ENCODE measurements around the gene CDC16.

- no peak for TF ChIP-seq POLR2A (IDR thresholded peaks at IDR 0.05)
- TF ChIP-seq, protein P1, sequence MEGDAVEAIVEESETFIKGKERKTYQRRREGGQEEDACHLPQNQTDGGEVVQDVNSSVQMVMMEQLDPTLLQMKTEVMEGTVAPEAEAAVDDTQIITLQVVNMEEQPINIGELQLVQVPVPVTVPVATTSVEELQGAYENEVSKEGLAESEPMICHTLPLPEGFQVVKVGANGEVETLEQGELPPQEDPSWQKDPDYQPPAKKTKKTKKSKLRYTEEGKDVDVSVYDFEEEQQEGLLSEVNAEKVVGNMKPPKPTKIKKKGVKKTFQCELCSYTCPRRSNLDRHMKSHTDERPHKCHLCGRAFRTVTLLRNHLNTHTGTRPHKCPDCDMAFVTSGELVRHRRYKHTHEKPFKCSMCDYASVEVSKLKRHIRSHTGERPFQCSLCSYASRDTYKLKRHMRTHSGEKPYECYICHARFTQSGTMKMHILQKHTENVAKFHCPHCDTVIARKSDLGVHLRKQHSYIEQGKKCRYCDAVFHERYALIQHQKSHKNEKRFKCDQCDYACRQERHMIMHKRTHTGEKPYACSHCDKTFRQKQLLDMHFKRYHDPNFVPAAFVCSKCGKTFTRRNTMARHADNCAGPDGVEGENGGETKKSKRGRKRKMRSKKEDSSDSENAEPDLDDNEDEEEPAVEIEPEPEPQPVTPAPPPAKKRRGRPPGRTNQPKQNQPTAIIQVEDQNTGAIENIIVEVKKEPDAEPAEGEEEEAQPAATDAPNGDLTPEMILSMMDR (IDR thresholded peaks at IDR 0.05 in 4 of 5, conservative IDR thresholded peaks at IDR 0.05 in 1 of 5), result no peak
These were observed 76.7 kb downstream of the CDC16 start for GRCh38 chr13:114311387-114311786.

All from gastrocnemius medialis (tissue), 4 donors.